GM12864 (cell line): ENCODE measurements around the gene SMURF2.
"Not testable (repeated sequence)": the region's sequence is repeated elsewhere in the genome, so short reads cannot be mapped to it uniquely, and the experiment has no call there.

Experiments
- DNase-seq: peaks from one replicate; pipeline ENCODE4 v3.0.0-alpha.2; 2011; ENCODE audit warnings: low read depth
- H3K4me3 ChIP-seq: 2 replicates; pipeline ENCODE4 v1.5.1; 2011; ENCODE audit warnings: mild to moderate bottlenecking, low read depth, low read length, control low read depth
- CTCF ChIP-seq: IDR thresholded peaks from 2 replicates; pipeline ENCODE4 v1.5.1; 2011; ENCODE audit warnings: low read depth, mild to moderate bottlenecking, moderate library complexity, low read length, control low read depth, inconsistent platforms; ENCODE audit errors: missing control alignments

SMURF2 gene

GRCh38 chr17:64617125-64617780 lies 44.9 kb downstream of the SMURF2 start:
- no peak overlapping the region for H3K4me3 ChIP-seq
- no peak for DNase-seq
- no peak for TF ChIP-seq CTCF

- no peak for DNase-seq
- no peak for TF ChIP-seq CTCF
- H3K4me3 ChIP-seq = no peak overlapping the region
Observed at GRCh38 chr17:64615028-64615677, 47.0 kb downstream of the SMURF2 start.

DNA sequence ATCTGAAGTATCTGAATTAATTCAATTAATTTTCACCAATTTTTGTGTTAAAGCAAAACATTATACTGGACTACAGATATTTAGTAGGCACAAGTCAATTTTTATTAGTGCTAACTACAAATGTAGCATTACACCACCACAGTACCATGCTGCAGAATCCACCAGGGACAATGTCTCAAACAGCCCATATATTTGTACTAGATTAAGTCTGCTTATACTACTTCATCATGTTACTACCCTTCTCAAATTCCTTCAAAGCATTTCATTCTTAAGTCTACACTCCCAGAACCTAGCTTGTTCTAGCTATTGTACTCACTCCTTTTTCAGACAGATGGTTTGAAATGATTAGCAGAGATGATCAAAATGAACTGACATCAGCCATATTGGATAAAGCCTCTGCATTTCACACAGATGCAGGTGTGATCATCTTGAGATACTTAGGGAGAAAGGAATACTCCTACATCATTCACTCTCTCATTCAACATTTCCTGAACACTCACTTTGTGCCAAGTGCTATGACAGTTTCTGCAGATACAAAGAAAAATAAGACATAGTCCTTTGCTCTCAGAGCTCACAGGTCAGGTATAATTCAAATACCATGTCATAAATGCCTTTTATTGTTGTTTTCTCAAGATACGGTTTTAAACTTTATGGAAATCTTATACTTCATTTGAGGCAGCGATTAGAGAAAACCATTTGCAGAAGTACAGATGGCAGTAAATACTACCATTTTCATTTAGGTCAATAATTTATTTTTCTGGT lies 47.7 kb downstream of the SMURF2 start:
- no peak for DNase-seq
- no peak overlapping the region for H3K4me3 ChIP-seq
- TF ChIP-seq CTCF = no peak

DNA sequence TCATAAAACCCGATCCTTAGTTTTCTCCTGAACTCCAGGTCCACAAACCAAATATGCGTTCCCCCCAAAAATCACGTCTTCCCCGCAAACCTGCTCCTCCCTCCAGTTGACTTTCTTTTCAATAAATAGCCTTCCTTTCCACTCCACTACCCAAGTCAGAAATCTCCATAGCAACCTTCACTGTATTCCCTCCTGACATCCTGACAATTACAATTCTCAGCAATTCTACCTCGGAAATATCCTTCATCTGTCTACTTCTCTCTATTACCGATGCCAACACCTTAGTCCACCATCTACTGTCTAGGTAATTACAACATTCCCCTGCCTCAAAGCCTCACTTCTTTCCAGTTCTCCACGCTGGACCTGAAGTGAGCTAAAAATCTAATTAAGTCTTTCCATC lies 50.7 kb downstream of the SMURF2 start:
- TF ChIP-seq CTCF = no peak
- no peak for DNase-seq
- no peak overlapping the region for H3K4me3 ChIP-seq

- H3K4me3 ChIP-seq = not testable (repeated sequence)
Observed at GRCh38 chr17:64610244-64610643, 51.9 kb downstream of the SMURF2 start.

GRCh38 chr17:64608571-64608981 lies 53.5 kb downstream of the SMURF2 start:
- TF ChIP-seq CTCF = no peak
- H3K4me3 ChIP-seq = no peak overlapping the region
- DNase-seq = no peak

More at GRCh38 chr17:64610244-64610643, 51.9 kb downstream of the SMURF2 start:
- not testable (repeated sequence) for DNase-seq

GRCh38 chr17:64607862-64608565 lies 54.1 kb downstream of the SMURF2 start:
- DNase-seq = no peak
- TF ChIP-seq CTCF = no peak
- H3K4me3 ChIP-seq = no peak overlapping the region

DNA sequence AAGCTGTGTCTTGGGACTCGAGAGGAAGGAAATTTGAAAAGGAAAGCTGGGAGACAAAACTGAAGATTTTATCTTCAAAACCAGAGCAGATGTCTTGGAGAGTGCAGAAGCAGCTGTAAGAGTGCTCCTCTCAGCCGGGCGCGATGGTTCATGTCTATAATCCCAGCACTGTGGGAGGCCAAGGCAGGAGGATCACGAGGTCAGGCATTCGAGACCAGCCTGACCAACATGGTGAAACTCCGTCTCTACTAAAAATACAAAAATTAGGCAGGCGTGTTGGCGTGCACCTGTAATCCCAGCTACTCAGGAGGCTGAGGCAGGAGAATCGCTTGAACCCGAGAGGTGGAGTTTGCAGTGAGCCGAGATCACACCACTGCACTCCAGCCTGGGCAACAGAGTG lies 57.6 kb downstream of the SMURF2 start:
- not testable (repeated sequence) for H3K4me3 ChIP-seq, DNase-seq
